GM18502 (cell line): ENCODE results near the gene LMBRD1.
"Not testable (repeated sequence)": the region's sequence is repeated elsewhere in the genome, so short reads cannot be mapped to it uniquely, and the experiment has no call there.

Experiments used
- ATAC-seq: cut with Tn5 transposase; IDR thresholded peaks from one replicate; pipeline ENCODE4 v1.9.1; 2021; ENCODE audit warnings: mild to moderate bottlenecking; ENCODE audit not compliant: unreplicated experiment, poor library complexity

Gene LMBRD1

DNA sequence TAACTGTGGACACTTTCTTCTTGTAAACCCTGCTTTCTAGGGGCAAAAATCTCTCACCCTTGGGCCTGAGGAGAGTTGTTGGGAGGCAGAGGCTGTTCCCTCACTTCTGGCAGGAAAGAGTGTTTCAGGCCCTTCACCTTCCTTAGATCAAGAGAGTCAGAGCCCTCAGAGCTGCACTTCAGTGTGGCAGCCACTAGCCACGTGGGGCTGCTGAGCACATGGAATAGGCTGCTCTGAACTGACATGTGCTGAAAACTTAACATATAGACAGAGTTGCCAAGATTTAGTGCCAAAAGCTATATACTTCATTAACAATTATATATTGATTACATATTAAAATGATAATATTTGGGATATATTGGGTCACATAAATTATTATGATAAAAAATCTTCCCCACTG is 4.4 kb upstream of the LMBRD1 start:
- ATAC-seq: no peak

DNA sequence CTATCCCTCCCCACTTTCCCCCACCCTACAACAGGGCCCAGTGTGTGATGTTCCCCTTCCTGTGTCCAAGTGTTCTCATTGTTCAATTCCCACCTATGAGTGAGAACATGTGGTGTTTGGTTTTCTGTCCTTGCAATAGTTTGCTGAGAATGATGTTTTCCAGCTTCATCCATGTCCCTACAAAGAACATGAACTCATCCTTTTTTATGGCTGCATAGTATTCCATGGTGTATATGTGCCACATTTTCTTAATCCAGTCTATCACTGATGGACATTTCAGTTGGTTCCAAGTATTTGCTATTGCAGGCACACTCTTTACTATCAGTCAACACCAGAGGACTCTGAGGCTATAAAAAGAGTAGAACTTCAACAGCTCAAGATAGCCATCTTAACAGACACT is 2.0 kb upstream of the LMBRD1 start:
- ATAC-seq: not testable (repeated sequence)

DNA sequence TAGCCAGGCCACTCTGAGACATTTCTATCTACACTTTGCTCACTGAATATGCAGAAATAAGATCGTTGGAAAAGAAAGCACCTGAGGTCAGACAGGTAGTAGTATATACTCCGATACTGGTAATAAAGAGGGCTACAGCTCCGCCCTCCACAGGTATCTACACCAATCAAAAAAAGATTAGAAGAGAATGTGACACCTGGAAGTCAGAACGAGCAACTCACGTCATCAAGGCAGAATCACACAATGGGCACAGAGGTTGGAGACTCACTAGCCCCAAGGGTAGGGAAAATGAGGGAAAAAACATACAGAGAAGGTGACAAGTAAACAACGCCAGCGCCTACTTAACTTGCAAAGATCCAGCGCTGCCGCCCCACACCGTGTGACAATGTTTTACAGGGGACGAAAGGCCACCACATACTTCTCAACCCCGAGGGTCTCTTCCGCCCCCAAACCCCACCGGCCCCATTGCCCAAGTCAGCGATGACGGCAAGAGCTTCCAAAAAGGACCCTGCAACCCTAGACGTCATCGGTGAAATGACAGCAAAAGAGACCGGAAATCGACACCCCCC is 653 bp downstream of the LMBRD1 start:
- ATAC-seq: peak; percentile 37

DNA sequence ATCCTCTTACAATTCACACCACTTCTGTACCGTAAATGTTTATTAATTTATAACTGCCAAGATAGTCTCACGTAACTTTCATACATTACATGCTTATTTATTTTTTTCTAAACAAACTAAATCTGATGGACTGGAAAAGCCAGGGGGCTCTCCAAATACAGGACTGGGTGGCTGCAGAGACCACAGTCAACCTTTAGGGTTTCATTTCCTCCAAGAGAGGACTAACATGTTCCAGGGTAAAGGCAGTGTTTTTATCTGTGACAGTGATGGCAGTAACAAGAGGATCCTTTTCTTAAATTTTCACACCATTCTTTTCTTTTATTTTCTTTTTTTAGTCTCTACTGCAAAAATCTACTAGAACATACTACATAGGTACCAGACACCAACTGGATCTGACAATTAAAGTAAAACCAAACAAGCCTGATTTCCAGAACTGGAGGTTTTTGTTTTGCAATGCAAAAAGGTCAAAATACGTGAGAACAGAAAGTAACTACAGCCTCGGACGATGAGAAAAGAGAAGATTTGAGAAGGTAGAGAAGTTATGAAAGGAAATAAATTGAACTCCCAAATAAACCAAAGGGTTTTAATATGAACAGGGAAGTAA is 1.2 kb downstream of the LMBRD1 start:
- ATAC-seq: peak; percentile 46

DNA sequence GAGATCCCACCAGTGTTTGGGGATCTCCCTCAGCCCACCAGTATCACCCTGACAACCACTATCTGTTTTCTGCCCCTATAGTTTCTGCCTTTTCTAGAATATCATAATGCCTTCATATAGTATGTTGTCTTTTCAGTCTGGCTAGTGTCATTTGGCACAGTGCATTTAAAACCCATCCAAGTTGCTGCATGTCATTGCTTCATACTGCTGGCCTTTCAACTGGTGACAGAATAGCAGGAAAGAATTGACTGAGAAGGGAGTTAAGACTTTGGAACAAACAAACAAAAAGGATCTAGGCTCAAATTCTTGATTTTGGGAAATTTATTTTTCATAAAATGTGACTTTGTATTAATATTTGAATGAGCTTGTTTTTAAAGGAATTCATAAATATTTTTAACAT is 4.5 kb downstream of the LMBRD1 start:
- no peak for ATAC-seq

DNA sequence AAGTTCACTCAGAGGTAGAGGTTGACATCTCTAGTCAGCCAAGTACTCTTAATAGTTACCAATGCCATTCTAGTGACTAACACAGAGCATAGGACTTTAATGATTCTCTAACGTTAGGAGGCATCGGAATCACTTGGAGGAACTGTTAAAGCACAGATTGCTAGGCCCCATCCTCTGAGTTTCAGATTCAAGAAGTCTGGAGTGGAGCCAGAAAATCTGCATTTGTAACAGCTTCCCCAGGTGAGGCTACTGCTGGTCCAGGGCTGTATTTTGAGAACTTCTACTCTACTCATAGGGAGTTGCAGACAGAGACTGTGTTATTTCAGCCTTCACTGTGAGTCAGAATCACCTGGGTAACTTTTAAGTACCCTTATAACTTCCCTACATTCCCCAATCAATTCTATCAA is 5.7 kb downstream of the LMBRD1 start:
- no peak for ATAC-seq

DNA sequence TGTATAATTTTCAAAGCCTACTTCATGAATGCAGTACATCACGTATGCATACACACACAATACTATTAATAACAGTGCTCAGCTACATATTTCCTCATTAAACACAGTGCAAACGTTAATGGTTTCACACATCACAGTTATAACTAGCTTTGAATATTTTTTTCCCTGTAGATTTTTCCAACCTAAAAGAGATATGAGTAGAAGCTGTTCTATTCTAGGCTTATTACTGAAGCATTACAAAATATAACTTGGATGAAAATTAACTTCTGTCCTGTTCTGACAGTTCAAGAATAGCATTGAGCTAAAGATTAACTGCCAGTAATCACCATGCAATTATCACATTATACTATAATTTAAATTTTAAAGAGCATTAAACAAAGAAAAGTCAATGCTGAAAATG is 6.2 kb downstream of the LMBRD1 start:
- no peak for ATAC-seq

- ATAC-seq: peak; percentile 43
Measured at GRCh38 chr6:69789578-69789977, 7.2 kb downstream of the LMBRD1 start.

DNA sequence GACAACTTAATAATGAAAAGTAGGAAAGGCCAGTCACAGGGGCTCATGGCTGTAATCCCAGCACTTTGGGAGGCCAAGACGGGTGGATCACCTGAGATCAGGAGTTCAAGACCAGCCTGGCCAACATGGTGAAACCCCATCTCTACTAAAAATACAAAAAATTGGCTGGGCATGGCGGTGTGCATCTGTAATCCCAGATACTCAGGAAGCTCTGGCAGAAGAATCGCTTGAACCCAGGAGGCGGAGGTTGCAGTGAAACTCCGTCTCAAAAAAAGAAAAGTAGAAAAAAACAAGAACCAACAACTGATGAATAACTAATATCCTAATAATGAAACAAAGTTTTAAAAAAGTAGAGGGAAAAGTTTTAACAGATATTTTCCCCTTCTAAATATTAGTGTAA is 9.4 kb downstream of the LMBRD1 start:
- ATAC-seq: not testable (repeated sequence)

DNA sequence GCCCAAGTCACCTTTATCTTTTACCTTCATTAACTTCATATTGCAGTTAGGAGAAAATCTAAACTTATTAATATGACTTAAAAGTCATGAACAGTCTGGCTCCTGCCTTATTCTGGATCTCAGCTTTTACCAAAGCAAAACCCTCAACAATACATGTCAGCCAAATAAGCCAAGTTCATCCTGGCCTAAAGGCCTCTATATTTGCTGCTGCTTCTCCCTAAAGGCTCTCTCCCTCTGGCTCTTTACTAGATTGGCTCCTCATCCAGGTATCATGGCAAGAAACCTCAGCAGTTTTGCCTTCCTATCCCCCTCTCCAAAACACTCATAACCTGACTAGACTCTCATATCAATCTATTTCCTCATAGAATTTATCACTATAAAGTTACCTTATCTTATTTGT is 11.1 kb downstream of the LMBRD1 start:
- ATAC-seq: no peak

DNA sequence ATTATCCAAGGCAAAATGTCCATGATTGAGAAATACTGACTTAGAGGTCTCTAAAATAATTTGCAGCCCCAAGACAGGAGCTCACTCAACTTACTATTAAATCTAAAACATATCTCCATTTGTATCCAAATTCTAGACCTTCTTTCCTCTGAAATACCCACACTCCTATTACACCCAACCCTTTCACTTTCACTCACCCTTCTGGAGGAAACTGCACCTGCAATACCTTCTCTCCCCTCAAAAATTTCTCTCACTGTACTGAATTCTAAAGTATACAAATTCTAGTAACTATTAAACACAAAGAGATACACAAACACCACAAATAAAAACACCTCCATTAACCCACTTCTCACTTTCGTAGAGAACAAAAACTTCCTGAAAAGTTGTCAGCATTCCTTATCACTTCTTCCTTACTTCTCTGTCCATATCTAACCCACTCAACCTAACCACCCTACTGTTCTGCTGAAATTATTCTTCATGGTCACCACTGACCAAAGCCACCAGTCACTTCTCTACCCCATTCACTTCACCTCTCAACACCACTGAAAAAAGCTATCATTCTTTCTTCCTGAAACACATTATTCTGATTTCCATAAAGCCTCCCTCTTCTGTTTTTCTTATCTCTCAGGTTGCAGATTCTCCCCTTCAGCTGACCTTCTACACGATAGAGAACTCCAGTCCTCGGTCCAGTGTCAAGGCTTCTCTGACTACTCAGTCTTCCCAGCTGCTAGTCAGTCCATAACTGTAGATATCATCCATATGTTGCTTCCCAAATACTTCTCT is 12.0 kb downstream of the LMBRD1 start:
- ATAC-seq: peak; percentile 82

- ATAC-seq: no peak
Measured at GRCh38 chr6:69783108-69783507, 13.7 kb downstream of the LMBRD1 start.

DNA sequence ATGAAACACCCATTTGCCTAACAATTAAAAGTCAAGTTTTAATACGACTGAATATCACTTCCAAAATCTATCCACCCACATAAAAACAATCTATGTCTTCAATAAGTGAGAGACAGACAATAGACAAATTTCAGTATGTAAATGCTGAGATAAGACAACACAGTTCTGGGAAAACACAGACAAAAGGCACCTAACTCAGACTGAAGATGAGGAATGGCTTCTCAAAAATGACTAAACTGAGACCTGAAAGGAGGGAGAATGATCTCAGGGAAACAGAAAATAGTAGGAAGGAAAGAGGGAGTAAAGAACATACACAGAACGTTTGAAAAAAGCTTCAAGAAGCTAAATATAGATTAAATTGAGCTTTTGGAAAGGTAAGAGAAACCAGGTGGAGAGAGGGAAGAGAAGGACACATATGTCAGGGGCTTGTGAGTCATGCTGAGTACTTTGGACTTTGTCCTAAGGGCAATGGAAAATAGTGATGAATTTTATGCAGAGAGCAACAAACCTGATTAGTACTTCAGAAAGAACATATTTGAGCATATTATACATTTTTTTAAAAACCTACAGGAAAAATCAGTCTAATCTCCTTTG is 16.1 kb downstream of the LMBRD1 start:
- no peak for ATAC-seq

DNA sequence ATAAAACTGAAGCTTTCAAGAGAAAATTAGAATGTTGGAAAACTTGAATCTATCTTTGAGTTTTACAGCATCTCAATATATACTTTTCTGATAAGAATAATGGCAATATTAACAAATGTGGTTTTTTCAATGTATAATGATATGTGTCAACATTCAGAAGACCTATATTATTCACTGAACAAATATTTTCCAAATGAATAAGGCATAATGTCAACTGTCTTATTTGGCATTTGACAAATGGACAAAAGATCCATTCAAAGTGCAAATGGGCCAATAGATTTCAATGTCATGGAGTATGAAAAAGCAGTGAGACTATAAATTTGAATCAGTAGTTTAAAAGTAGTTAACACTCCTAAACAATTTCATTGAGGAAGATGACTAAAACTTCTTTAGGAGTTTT is 20.9 kb downstream of the LMBRD1 start:
- no peak for ATAC-seq

- ATAC-seq: no peak
Measured at GRCh38 chr6:69775585-69775849, 21.3 kb downstream of the LMBRD1 start.

GRCh38 chr6:69774740-69775584 is 21.8 kb downstream of the LMBRD1 start:
- no peak for ATAC-seq

DNA sequence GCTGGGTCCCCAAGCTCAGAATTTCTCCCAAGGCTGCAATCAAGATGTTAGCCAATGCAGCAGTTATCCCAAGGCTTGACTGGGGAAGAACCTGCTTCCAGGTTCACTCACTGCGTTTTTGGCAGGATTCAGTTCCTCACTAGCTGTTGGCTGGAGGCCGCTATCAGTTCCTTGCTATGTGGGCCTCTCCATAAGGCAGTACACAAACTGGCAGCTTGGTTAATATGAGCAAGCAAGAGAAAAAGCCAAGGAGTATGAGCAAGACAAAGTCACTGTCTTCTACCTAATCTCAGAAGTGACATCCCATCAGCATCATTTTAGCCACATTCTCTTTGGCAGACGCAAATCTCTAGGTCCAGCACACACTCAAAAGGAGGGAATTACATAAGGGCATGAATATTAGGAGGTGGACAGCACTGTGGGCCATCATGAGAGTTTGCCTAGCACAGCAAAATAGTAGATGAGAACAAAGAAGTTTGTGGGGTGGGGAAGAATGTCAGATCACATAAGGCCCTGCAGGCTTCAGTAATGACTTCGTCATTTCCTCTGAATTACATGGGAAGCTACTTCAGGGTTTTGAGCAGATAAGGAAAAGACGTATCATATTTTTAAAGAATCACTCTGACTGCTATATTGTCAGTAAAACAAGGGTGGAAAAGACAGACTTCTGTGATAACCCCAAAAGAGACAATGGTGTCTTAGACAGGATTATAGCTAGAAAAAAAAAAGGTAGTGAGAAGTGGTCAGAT is 25.5 kb downstream of the LMBRD1 start:
- ATAC-seq: no peak

DNA sequence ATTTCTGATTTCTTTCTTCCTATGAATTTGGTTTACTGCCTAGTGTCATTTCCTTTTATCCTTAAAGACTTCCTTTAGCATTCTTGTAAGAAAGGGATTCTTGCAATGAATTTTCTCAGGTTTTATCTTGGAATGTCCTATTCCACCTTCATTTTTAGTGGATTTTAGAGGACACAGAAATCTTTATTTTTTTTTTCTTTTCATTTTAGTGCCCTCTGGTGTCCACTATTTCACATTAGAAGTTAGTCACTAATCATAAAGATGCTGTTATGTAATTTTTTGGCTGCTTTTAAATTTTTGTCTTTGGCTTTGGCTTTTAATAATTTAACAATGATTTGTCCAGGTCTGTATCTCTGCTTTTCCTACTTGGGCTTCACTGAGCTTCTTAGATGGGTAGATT is 28.1 kb downstream of the LMBRD1 start:
- no peak for ATAC-seq

DNA sequence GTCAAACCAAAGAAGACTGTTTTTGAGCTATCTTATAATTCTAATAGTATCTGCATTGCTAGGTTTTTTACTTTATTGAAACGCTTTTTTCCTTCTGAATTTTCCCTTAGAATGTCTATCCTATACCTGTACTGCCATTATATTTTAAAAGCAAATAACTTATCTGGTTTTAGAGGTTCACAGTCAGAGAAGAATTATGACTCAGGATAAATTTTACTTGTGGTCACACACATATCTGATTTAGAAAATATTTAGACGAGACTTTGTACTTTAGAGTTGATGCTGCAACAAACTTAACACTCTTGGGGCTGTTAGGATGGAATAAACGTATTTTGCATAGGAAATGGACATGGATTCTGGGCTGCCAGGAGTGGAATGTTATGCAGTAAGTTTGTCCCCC is 33.0 kb downstream of the LMBRD1 start:
- no peak for ATAC-seq

DNA sequence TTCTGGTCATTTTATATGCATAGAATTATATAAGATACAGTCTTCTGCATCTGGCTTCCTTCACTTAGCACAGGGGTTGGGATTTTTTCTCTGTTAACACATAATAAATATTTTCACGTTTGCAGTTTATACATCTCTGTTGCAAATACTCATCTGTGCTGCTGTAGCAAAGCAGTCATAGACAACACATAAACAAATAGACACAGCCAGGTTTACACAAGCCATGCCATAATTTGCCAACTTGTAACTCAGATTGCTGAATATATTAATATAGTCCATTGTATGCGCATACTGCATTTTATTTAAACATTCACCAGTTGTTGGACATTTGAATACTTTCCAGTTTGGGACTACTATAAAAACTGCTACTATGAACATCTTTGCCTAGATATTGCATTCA is 35.0 kb downstream of the LMBRD1 start:
- no peak for ATAC-seq
